Measurements from ENCODE around the gene SZT2.

SZT2 gene

GRCh38 chr1:43346636-43347035, 43.1 kb upstream of the SZT2 start:
- H4K20me1 ChIP-seq (ENCODE audit: insufficient read depth, low read length) = no peaks in the 10 kb centered on the region
- no peak overlapping the region for H2AFZ ChIP-seq (ENCODE audit: low read depth, low read length)
- no peaks in the 10 kb centered on the region for H3K4me1 ChIP-seq (ENCODE audit: low read length)
- H3K27me3 ChIP-seq (ENCODE audit: low read depth, low read length) = no peaks in the 10 kb centered on the region
- H3K79me2 ChIP-seq (ENCODE audit: low read length) = no peaks in the 10 kb centered on the region
- H3K4me2 ChIP-seq (ENCODE audit: low read length) = no peak overlapping the region
- no peaks in the 10 kb centered on the region for H3K9me3 ChIP-seq (ENCODE audit: insufficient read depth, low read length)
- H3K36me3 ChIP-seq (replicated peaks; ENCODE audit: low read depth, low read length) = no peaks in the 10 kb centered on the region
- no peak overlapping the region for H3K9ac ChIP-seq (ENCODE audit: low read length)
- TF ChIP-seq EZH2phosphoT487 (IDR thresholded peaks at IDR 0.05; ENCODE audit: low read depth) = no peak
- no peak for TF ChIP-seq CTCF (IDR thresholded peaks at IDR 0.05; ENCODE audit: low read depth, low read length)
- no peak overlapping the region for H3K4me3 ChIP-seq (ENCODE audit: low read length)
- no peak overlapping the region for H3K27ac ChIP-seq (ENCODE audit: low read length)

- Histone ChIP-seq H3K27ac (ENCODE audit: low read length) (no peak overlapping the region), H3K4me1 (ENCODE audit: low read length) (no peaks in the 10 kb centered on the region), H3K9ac (ENCODE audit: low read length) (no peak overlapping the region), H3K9me3 (ENCODE audit: insufficient read depth, low read length) (no peaks in the 10 kb centered on the region), H3K79me2 (ENCODE audit: low read length) (no peaks in the 10 kb centered on the region), H3K4me3 (ENCODE audit: low read length) (no peak overlapping the region), H3K27me3 (ENCODE audit: low read depth, low read length) (no peaks in the 10 kb centered on the region), H4K20me1 (ENCODE audit: insufficient read depth, low read length) (no peaks in the 10 kb centered on the region), H2AFZ (ENCODE audit: low read depth, low read length) (no peak overlapping the region), H3K4me2 (ENCODE audit: low read length) (no peak overlapping the region), H3K36me3 (replicated peaks; ENCODE audit: low read depth, low read length) (no peaks in the 10 kb centered on the region)
- TF ChIP-seq EZH2phosphoT487 (IDR thresholded peaks at IDR 0.05; ENCODE audit: low read depth) (no peak), CTCF (IDR thresholded peaks at IDR 0.05; ENCODE audit: low read depth, low read length) (no peak)
These were observed 41.3 kb upstream of the SZT2 start for GRCh38 chr1:43348343-43348808.

GRCh38 chr1:43348809-43349593, 40.7 kb upstream of the SZT2 start:
- Histone ChIP-seq H4K20me1 (ENCODE audit: insufficient read depth, low read length) (no peaks in the 10 kb centered on the region), H3K4me2 (ENCODE audit: low read length) (no peak overlapping the region), H3K9me3 (ENCODE audit: insufficient read depth, low read length) (no peaks in the 10 kb centered on the region), H3K27me3 (ENCODE audit: low read depth, low read length) (no peaks in the 10 kb centered on the region), H3K27ac (ENCODE audit: low read length) (no peak overlapping the region), H3K4me3 (ENCODE audit: low read length) (no peak overlapping the region), H3K4me1 (ENCODE audit: low read length) (no peaks in the 10 kb centered on the region), H3K36me3 (replicated peaks; ENCODE audit: low read depth, low read length) (no peaks in the 10 kb centered on the region), H3K9ac (ENCODE audit: low read length) (no peak overlapping the region), H3K79me2 (ENCODE audit: low read length) (no peaks in the 10 kb centered on the region), H2AFZ (ENCODE audit: low read depth, low read length) (no peak overlapping the region)
- no peak for TF ChIP-seq EZH2phosphoT487 (IDR thresholded peaks at IDR 0.05; ENCODE audit: low read depth)
- no peak for TF ChIP-seq CTCF (IDR thresholded peaks at IDR 0.05; ENCODE audit: low read depth, low read length)

GRCh38 chr1:43349594-43350306, 39.9 kb upstream of the SZT2 start:
- no peak overlapping the region for H3K4me3 ChIP-seq (ENCODE audit: low read length)
- H3K9me3 ChIP-seq (ENCODE audit: insufficient read depth, low read length) = no peaks in the 10 kb centered on the region
- H3K4me2 ChIP-seq (ENCODE audit: low read length) = no peak overlapping the region
- H3K4me1 ChIP-seq (ENCODE audit: low read length) = no peaks in the 10 kb centered on the region
- TF ChIP-seq EZH2phosphoT487 (IDR thresholded peaks at IDR 0.05; ENCODE audit: low read depth) (no peak), CTCF (IDR thresholded peaks at IDR 0.05; ENCODE audit: low read depth, low read length) (no peak)
- no peaks in the 10 kb centered on the region for H3K36me3 ChIP-seq (replicated peaks; ENCODE audit: low read depth, low read length)
- H3K27me3 ChIP-seq (ENCODE audit: low read depth, low read length) = no peaks in the 10 kb centered on the region
- no peaks in the 10 kb centered on the region for H4K20me1 ChIP-seq (ENCODE audit: insufficient read depth, low read length)
- H3K27ac ChIP-seq (ENCODE audit: low read length) = no peak overlapping the region
- no peaks in the 10 kb centered on the region for H3K79me2 ChIP-seq (ENCODE audit: low read length)
- H3K9ac ChIP-seq (ENCODE audit: low read length) = no peak overlapping the region
- no peak overlapping the region for H2AFZ ChIP-seq (ENCODE audit: low read depth, low read length)

Measured in OCI-LY3 (cell line).